Spleen (tissue), 3 donors: Measurements from ENCODE around the gene PCDHGA9.

Experiments
- POLR2A ChIP-seq, 3 donors: fragments of 450-650 bp; IDR thresholded peaks; one replicate each; pipeline ENCODE4 v1.5.1; 2017; ENCODE audit warnings: antibody characterized with exemption in 3 of 3, mild to moderate bottlenecking in 1 of 3
- POLR2AphosphoS5 ChIP-seq, 3 donors: sonication (generic); formaldehyde crosslinking; IDR thresholded peaks; one replicate each; pipeline ENCODE4 v1.5.1; 2017; ENCODE audit warnings: antibody characterized with exemption in 3 of 3

GRCh38 chr5:141439411-141440141 lies 37.0 kb downstream of the PCDHGA9 start:
- TF ChIP-seq POLR2AphosphoS5 (IDR thresholded peaks at IDR 0.05) (no peak), POLR2A (IDR thresholded peaks at IDR 0.05) (no peak)
